ENCODE measurements around the gene DCAF6. TPM values are rescaled to one million over a fixed set of nuclear protein-coding genes. Genes with fewer than 3 reads are reported as not detected.

DCAF6 gene
- total RNA-seq, 6 experiments from 2014 or later = 52.5 to 59.4 (median 55.3) TPM

DNA sequence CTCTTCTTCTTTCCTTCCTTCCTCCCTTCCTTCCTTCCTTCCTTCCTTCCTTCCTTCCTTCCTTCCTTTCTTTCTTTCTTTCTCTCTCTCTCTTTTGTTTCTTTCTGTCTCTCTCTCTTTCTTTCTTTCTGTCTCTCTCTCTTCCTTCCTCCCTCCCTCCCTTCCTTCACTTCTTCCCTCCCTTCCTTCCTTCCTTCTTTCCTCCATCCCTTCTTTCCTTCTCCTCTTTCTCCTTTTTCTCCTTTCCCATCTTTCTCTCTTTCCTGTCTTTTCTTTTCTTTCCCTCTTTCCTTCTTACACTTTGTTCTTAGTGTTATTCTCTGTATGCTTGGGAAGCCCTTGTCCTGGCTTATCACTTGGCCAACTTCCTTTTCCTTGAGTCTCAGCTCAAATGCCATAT, 72.8 kb downstream of the DCAF6 start:
- Mint-ChIP-seq H3K4me3 (no peak overlapping the region; the same call in 1 of the 2 replicates), H3K27ac (0 out of 2 replicates have a peak overlapping the region, but pooled peaks have one; percentile 17), H3K27me3 (ENCODE audit: insufficient read depth) (no peaks in the 10 kb centered on the region; the same call in 1 of the 2 replicates), H3K9me3 (no peaks in the 10 kb centered on the region), H3K4me1 (ENCODE audit: low read depth) (peaks cover 21% of the 10 kb centered on the region), H3K36me3 (ENCODE audit: low read depth) (peaks cover 48% of the 10 kb centered on the region)
- TF ChIP-seq, protein P1, sequence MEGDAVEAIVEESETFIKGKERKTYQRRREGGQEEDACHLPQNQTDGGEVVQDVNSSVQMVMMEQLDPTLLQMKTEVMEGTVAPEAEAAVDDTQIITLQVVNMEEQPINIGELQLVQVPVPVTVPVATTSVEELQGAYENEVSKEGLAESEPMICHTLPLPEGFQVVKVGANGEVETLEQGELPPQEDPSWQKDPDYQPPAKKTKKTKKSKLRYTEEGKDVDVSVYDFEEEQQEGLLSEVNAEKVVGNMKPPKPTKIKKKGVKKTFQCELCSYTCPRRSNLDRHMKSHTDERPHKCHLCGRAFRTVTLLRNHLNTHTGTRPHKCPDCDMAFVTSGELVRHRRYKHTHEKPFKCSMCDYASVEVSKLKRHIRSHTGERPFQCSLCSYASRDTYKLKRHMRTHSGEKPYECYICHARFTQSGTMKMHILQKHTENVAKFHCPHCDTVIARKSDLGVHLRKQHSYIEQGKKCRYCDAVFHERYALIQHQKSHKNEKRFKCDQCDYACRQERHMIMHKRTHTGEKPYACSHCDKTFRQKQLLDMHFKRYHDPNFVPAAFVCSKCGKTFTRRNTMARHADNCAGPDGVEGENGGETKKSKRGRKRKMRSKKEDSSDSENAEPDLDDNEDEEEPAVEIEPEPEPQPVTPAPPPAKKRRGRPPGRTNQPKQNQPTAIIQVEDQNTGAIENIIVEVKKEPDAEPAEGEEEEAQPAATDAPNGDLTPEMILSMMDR (IDR thresholded peaks at IDR 0.05) = no peak
- DNase-seq = no peak

- no peak overlapping the region for H3K27ac Mint-ChIP-seq
- H3K9me3 Mint-ChIP-seq = no peaks in the 10 kb centered on the region
- no peak for DNase-seq
- peaks cover 10% of the 10 kb centered on the region; the same call in 1 of the 2 replicates for H3K36me3 Mint-ChIP-seq (ENCODE audit: low read depth)
- peaks cover 2% of the 10 kb centered on the region; the same call in 1 of the 2 replicates for H3K27me3 Mint-ChIP-seq (ENCODE audit: insufficient read depth)
- H3K4me3 Mint-ChIP-seq = no peak overlapping the region
- peaks cover 6% of the 10 kb centered on the region; the same call in 1 of the 2 replicates for H3K4me1 Mint-ChIP-seq (ENCODE audit: low read depth)
- TF ChIP-seq, protein P1 (IDR thresholded peaks at IDR 0.05) = no peak
Measured at GRCh38 chr1:168019407-168019806, 82.9 kb downstream of the DCAF6 start.

DNA sequence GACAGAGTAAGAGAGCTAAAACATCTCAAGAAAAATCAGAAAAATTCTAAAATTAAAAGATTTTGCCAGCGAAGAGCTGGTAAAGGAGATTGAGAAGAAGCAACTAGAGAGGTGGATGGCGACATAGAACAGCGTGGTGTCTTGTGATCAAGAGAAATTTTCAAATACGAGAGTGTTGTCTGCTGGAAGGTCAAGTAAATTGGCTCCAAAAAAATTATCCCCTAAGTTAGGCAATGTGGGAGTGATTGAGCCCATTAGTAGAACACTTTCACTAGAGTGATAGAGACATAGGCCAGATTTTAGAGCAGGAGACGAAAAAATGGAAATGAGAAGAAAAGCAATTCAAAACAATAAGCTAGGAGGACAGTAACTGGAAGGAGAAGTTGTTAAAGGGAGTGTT, 94.7 kb downstream of the DCAF6 start:
- Mint-ChIP-seq H3K4me3 (no peak overlapping the region), H3K36me3 (ENCODE audit: low read depth) (no peaks in the 10 kb centered on the region), H3K27ac (no peak overlapping the region), H3K4me1 (ENCODE audit: low read depth) (no peaks in the 10 kb centered on the region), H3K27me3 (ENCODE audit: insufficient read depth) (peaks cover 2% of the 10 kb centered on the region; the same call in 1 of the 2 replicates), H3K9me3 (no peaks in the 10 kb centered on the region)
- no peak for DNase-seq
- TF ChIP-seq, protein P1 (IDR thresholded peaks at IDR 0.05) = no peak

DNA sequence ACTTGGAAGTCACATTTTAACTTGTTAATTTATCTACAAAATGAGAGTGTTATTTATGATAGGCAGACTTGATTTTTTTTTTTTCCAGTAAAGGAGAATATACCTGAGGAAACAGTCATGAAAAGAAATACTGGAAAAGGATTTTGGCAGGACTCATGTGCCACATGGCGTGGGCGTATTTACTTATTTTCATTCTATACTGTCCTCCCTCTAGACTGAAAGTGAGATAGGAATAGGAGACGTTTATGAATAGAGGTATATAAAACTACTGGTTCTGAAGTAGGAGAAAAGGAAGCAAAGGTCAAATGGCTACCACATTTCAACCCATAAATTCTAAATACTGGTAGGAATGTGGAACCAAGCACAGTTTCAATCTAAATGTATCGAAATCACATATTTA, 95.1 kb downstream of the DCAF6 start:
- no peaks in the 10 kb centered on the region for H3K9me3 Mint-ChIP-seq
- no peak for DNase-seq
- H3K4me3 Mint-ChIP-seq = no peak overlapping the region
- no peak overlapping the region for H3K27ac Mint-ChIP-seq
- TF ChIP-seq, protein P1 (IDR thresholded peaks at IDR 0.05) = no peak
- H3K4me1 Mint-ChIP-seq (ENCODE audit: low read depth) = no peaks in the 10 kb centered on the region
- no peaks in the 10 kb centered on the region for H3K36me3 Mint-ChIP-seq (ENCODE audit: low read depth)
- H3K27me3 Mint-ChIP-seq (ENCODE audit: insufficient read depth) = peaks cover 2% of the 10 kb centered on the region; the same call in 1 of the 2 replicates

DNA sequence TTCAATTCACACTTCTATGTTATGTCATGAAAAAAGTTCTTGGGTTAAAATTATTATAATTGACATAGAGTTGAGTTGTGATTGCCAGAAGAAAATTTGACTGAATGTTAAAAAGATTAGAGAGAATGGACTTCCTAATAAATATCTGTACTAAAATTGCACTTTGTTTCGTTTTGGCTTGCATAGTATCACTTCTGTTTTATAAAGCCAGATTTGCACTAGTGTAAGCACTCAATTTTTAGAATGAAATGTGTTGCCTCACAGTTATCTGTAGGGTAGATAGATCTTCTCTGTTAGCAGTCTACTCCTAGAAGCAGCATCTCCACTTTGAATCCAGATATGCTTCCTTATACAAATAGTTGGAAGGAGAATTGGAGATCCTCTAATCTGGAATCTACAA, 95.5 kb downstream of the DCAF6 start:
- no peak overlapping the region for H3K4me3 Mint-ChIP-seq
- no peak for DNase-seq
- H3K27me3 Mint-ChIP-seq (ENCODE audit: insufficient read depth) = peaks cover 2% of the 10 kb centered on the region; the same call in 1 of the 2 replicates
- H3K9me3 Mint-ChIP-seq = no peaks in the 10 kb centered on the region
- H3K27ac Mint-ChIP-seq = no peak overlapping the region
- TF ChIP-seq, protein P1 (IDR thresholded peaks at IDR 0.05) = no peak
- H3K4me1 Mint-ChIP-seq (ENCODE audit: low read depth) = no peaks in the 10 kb centered on the region
- no peaks in the 10 kb centered on the region for H3K36me3 Mint-ChIP-seq (ENCODE audit: low read depth)

GRCh38 chr1:168035345-168035744, 98.9 kb downstream of the DCAF6 start:
- no peaks in the 10 kb centered on the region for H3K36me3 Mint-ChIP-seq (ENCODE audit: low read depth)
- no peaks in the 10 kb centered on the region for H3K9me3 Mint-ChIP-seq
- TF ChIP-seq, protein P1 (IDR thresholded peaks at IDR 0.05) = no peak
- no peak overlapping the region for H3K4me3 Mint-ChIP-seq
- no peaks in the 10 kb centered on the region for H3K4me1 Mint-ChIP-seq (ENCODE audit: low read depth)
- no peak overlapping the region for H3K27ac Mint-ChIP-seq
- DNase-seq = no peak
- peaks cover 2% of the 10 kb centered on the region for H3K27me3 Mint-ChIP-seq (ENCODE audit: insufficient read depth)
